Ovary (tissue), 3 donors: ENCODE data around the gene RIC8B.

Experiments used
- POLR2A ChIP-seq: fragments of 450-650 bp; IDR thresholded peaks from one replicate; pipeline ENCODE4 v1.6.1; 2017; ENCODE audit warnings: antibody characterized with exemption, mild to moderate bottlenecking, moderate library complexity
- TF ChIP-seq, protein P1 (sequence below), 3 donors: fragments of 450-650 bp in 2 of 3; fragments of 200-600 bp in 1 of 3; IDR thresholded peaks; one replicate each; pipeline versions ENCODE4 v1.5.1 to v1.8.0; 2016 to 2022; ENCODE audit warnings: antibody characterized with exemption in 3 of 3, mild to moderate bottlenecking in 1 of 3
- donor health status: DM: no; HTN: no; CAD: no.

GRCh38 chr12:106868982-106869700, 94.7 kb downstream of the RIC8B start:
- no peak for TF ChIP-seq POLR2A
- TF ChIP-seq, protein P1, sequence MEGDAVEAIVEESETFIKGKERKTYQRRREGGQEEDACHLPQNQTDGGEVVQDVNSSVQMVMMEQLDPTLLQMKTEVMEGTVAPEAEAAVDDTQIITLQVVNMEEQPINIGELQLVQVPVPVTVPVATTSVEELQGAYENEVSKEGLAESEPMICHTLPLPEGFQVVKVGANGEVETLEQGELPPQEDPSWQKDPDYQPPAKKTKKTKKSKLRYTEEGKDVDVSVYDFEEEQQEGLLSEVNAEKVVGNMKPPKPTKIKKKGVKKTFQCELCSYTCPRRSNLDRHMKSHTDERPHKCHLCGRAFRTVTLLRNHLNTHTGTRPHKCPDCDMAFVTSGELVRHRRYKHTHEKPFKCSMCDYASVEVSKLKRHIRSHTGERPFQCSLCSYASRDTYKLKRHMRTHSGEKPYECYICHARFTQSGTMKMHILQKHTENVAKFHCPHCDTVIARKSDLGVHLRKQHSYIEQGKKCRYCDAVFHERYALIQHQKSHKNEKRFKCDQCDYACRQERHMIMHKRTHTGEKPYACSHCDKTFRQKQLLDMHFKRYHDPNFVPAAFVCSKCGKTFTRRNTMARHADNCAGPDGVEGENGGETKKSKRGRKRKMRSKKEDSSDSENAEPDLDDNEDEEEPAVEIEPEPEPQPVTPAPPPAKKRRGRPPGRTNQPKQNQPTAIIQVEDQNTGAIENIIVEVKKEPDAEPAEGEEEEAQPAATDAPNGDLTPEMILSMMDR (IDR thresholded peaks at IDR 0.05): no peak
